PFSK-1 (cell line): ENCODE results near the gene HOXC10.

Experiments
- POLR2AphosphoS5 ChIP-seq: IDR thresholded peaks from 2 replicates; pipeline ENCODE4 v1.6.1; 2012; ENCODE audit warnings: low read depth, mild to moderate bottlenecking, control low read depth, low read length, moderate library complexity
- SIN3A ChIP-seq: IDR thresholded peaks from 2 replicates; pipeline ENCODE4 v1.6.1; 2012; ENCODE audit warnings: mild to moderate bottlenecking, low read length, moderate library complexity, borderline replicate concordance; ENCODE audit not compliant: insufficient read depth
- TAF1 ChIP-seq: IDR thresholded peaks from 2 replicates; pipeline ENCODE4 v1.6.1; 2012; ENCODE audit warnings: low read length, control low read depth, borderline replicate concordance; ENCODE audit not compliant: insufficient read depth
- TF ChIP-seq, protein P1 (sequence below), 2 experiments: IDR thresholded peaks; 2 replicates each; pipeline versions ENCODE4 v1.6.1 to v1.8.0; 2011 to 2012; ENCODE audit warnings: low read depth in 2 of 2, low read length in 2 of 2, control low read depth in 1 of 2, inconsistent platforms in 1 of 2, mild to moderate bottlenecking in 1 of 2, moderate library complexity in 1 of 2; ENCODE audit not compliant: insufficient read depth in 1 of 2

GRCh38 chr12:54037360-54038283 lies 52.7 kb downstream of the HOXC10 start:
- TF ChIP-seq SIN3A (no peak), POLR2AphosphoS5 (no peak), TAF1 (no peak)
- TF ChIP-seq, protein P1, sequence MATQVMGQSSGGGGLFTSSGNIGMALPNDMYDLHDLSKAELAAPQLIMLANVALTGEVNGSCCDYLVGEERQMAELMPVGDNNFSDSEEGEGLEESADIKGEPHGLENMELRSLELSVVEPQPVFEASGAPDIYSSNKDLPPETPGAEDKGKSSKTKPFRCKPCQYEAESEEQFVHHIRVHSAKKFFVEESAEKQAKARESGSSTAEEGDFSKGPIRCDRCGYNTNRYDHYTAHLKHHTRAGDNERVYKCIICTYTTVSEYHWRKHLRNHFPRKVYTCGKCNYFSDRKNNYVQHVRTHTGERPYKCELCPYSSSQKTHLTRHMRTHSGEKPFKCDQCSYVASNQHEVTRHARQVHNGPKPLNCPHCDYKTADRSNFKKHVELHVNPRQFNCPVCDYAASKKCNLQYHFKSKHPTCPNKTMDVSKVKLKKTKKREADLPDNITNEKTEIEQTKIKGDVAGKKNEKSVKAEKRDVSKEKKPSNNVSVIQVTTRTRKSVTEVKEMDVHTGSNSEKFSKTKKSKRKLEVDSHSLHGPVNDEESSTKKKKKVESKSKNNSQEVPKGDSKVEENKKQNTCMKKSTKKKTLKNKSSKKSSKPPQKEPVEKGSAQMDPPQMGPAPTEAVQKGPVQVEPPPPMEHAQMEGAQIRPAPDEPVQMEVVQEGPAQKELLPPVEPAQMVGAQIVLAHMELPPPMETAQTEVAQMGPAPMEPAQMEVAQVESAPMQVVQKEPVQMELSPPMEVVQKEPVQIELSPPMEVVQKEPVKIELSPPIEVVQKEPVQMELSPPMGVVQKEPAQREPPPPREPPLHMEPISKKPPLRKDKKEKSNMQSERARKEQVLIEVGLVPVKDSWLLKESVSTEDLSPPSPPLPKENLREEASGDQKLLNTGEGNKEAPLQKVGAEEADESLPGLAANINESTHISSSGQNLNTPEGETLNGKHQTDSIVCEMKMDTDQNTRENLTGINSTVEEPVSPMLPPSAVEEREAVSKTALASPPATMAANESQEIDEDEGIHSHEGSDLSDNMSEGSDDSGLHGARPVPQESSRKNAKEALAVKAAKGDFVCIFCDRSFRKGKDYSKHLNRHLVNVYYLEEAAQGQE (IDR thresholded peaks at IDR 0.05; ENCODE audit: insufficient read depth in 1 of 2, low read depth in 2 of 2, low read length in 2 of 2) = no peak
